ENCODE data around the gene HS3ST3A1.

HS3ST3A1 gene

GRCh38 chr17:13597723-13598347 is 3.9 kb downstream of the HS3ST3A1 start:
- Mint-ChIP-seq H3K36me3 (ENCODE audit: low read depth) (no peaks in the 10 kb centered on the region), H3K4me3 (peak overlapping the region; percentile 90), H3K27me3 (ENCODE audit: low read depth, poor library complexity) (no peaks in the 10 kb centered on the region), H3K9me3 (no peaks in the 10 kb centered on the region), H3K27ac (no peak overlapping the region), H3K4me1 (peaks cover 80% of the 10 kb centered on the region)
- TF ChIP-seq CTCF (IDR thresholded peaks at IDR 0.05), result peak; percentile 61
- DNase-seq, result peak; percentile 26

- Mint-ChIP-seq H3K4me3 (peak overlapping the region; percentile 62), H3K27ac (peak overlapping the region; percentile 13), H3K9me3 (no peaks in the 10 kb centered on the region), H3K27me3 (ENCODE audit: low read depth, poor library complexity) (peaks cover 3% of the 10 kb centered on the region), H3K36me3 (ENCODE audit: low read depth) (peaks cover 10% of the 10 kb centered on the region), H3K4me1 (peaks cover 86% of the 10 kb centered on the region)
- TF ChIP-seq CTCF (IDR thresholded peaks at IDR 0.05), result no peak
- peak; percentile 18 for DNase-seq
Measured at GRCh38 chr17:13596241-13596923, 5.3 kb downstream of the HS3ST3A1 start.

GRCh38 chr17:13595599-13595899 is 6.2 kb downstream of the HS3ST3A1 start:
- no peak for TF ChIP-seq CTCF (IDR thresholded peaks at IDR 0.05)
- DNase-seq, result no peak
- H3K27me3 Mint-ChIP-seq (ENCODE audit: low read depth, poor library complexity), result peaks cover 3% of the 10 kb centered on the region
- no peak overlapping the region for H3K27ac Mint-ChIP-seq
- peaks cover 14% of the 10 kb centered on the region for H3K36me3 Mint-ChIP-seq (ENCODE audit: low read depth)
- H3K4me3 Mint-ChIP-seq, result peak overlapping the region; percentile 73
- peaks cover 94% of the 10 kb centered on the region for H3K4me1 Mint-ChIP-seq
- H3K9me3 Mint-ChIP-seq, result no peaks in the 10 kb centered on the region

- DNase-seq, result peak; percentile 85
- Mint-ChIP-seq H3K9me3 (no peaks in the 10 kb centered on the region), H3K4me3 (peak overlapping the region; percentile 73), H3K4me1 (peaks cover 98% of the 10 kb centered on the region), H3K36me3 (ENCODE audit: low read depth) (peaks cover 14% of the 10 kb centered on the region), H3K27ac (no peak overlapping the region), H3K27me3 (ENCODE audit: low read depth, poor library complexity) (peaks cover 3% of the 10 kb centered on the region)
- TF ChIP-seq CTCF (IDR thresholded peaks at IDR 0.05), result peak; percentile 89
Measured at GRCh38 chr17:13594762-13595598, 6.7 kb downstream of the HS3ST3A1 start.

GRCh38 chr17:13594310-13594709 is 7.4 kb downstream of the HS3ST3A1 start:
- Mint-ChIP-seq H3K4me3 (peak overlapping the region; percentile 73), H3K9me3 (no peaks in the 10 kb centered on the region), H3K27me3 (ENCODE audit: low read depth, poor library complexity) (peaks cover 3% of the 10 kb centered on the region), H3K27ac (no peak overlapping the region), H3K4me1 (peaks cover 99% of the 10 kb centered on the region), H3K36me3 (ENCODE audit: low read depth) (peaks cover 20% of the 10 kb centered on the region)
- TF ChIP-seq CTCF (IDR thresholded peaks at IDR 0.05), result no peak
- DNase-seq, result no peak
